Osteoblast (primary cell): ENCODE measurements around the gene TNIK. TPM values are rescaled to one million over a fixed set of nuclear protein-coding genes. Genes with fewer than 3 reads are reported as not detected.

Source experiments
- DNase-seq: peaks from one replicate; pipeline ENCODE4 v3.0.0; 2011; ENCODE audit warnings: low spot score, mixed read lengths; ENCODE audit not compliant: insufficient read length; ENCODE audit errors: missing footprints
- H2AFZ ChIP-seq: 2 replicates; pipeline ENCODE4 v1.6.0; 2011; ENCODE audit warnings: mild to moderate bottlenecking, low read length
- H3K27ac ChIP-seq: 2 replicates; pipeline ENCODE4 v1.5.1; 2011; ENCODE audit warnings: mild to moderate bottlenecking, low read depth, low read length, moderate library complexity
- H3K27me3 ChIP-seq: 2 replicates; pipeline ENCODE4 v1.6.0; 2012; ENCODE audit warnings: mild to moderate bottlenecking, control low read depth, inconsistent platforms, low read length, moderate library complexity; ENCODE audit not compliant: insufficient read depth
- H3K36me3 ChIP-seq: 2 replicates; pipeline ENCODE4 v1.5.1; 2011; ENCODE audit warnings: mild to moderate bottlenecking, low read length, control low read depth, moderate library complexity; ENCODE audit not compliant: insufficient read depth
- H3K4me1 ChIP-seq: 2 replicates; pipeline ENCODE4 v1.5.1; 2011; ENCODE audit warnings: mild to moderate bottlenecking, low read length, control low read depth, moderate library complexity; ENCODE audit not compliant: insufficient read depth
- H3K4me2 ChIP-seq: 2 replicates; pipeline ENCODE4 v1.6.0; 2011; ENCODE audit warnings: mild to moderate bottlenecking, low read length; ENCODE audit not compliant: insufficient read depth
- H3K4me3 ChIP-seq: fragments of 200-600 bp; sonication (generic); 3 replicates; pipeline ENCODE4 v1.5.1; 2012; ENCODE audit warnings: mild to moderate bottlenecking, low read length, inconsistent platforms; ENCODE audit not compliant: insufficient read depth
- H3K79me2 ChIP-seq: 2 replicates; pipeline ENCODE4 v1.6.0; 2012; ENCODE audit warnings: mild to moderate bottlenecking, low read length, control low read depth, inconsistent platforms; ENCODE audit not compliant: insufficient read depth
- H3K9me3 ChIP-seq: 2 replicates; pipeline ENCODE4 v1.5.1; 2011; ENCODE audit warnings: low read depth, low read length, control low read depth
- H4K20me1 ChIP-seq: 2 replicates; pipeline ENCODE4 v1.6.0; 2012; ENCODE audit warnings: mild to moderate bottlenecking, low read length, control low read depth; ENCODE audit not compliant: insufficient read depth
- CTCF ChIP-seq: IDR thresholded peaks from 2 replicates; pipeline ENCODE4 v1.5.1; 2011; ENCODE audit warnings: mild to moderate bottlenecking, low read depth, low read length, moderate library complexity; ENCODE audit errors: extremely low read depth
- total RNA-seq: library from RNA; depleted of rRNA; stranded (reverse); fragments of >200 nt; gene quantifications from 2 replicates; pipeline ENCODE4 v1.2.3, GENCODE V29; 2012

TNIK gene
- total RNA-seq, 1 donor: 7.6 TPM

- Histone ChIP-seq H4K20me1 (no peaks in the 10 kb centered on the region), H2AFZ (no peak overlapping the region), H3K4me2 (no peak overlapping the region), H3K27me3 (peaks cover 23% of the 10 kb centered on the region), H3K36me3 (no peaks in the 10 kb centered on the region), H3K4me3 (no peak overlapping the region), H3K79me2 (no peaks in the 10 kb centered on the region), H3K4me1 (no peaks in the 10 kb centered on the region), H3K27ac (no peak overlapping the region), H3K9me3 (no peaks in the 10 kb centered on the region)
- TF ChIP-seq CTCF: no peak
- DNase-seq: no peak
Measured at GRCh38 chr3:171432548-171432947, 27.7 kb downstream of the TNIK start.

- H3K36me3 ChIP-seq: no peaks in the 10 kb centered on the region
- no peaks in the 10 kb centered on the region for H3K79me2 ChIP-seq
- DNase-seq: no peak
- H3K27ac ChIP-seq: no peak overlapping the region
- no peaks in the 10 kb centered on the region for H3K4me1 ChIP-seq
- no peak overlapping the region for H3K4me2 ChIP-seq
- H3K27me3 ChIP-seq: peaks cover 23% of the 10 kb centered on the region
- TF ChIP-seq CTCF: no peak
- H3K9me3 ChIP-seq: no peaks in the 10 kb centered on the region
- no peak overlapping the region for H3K4me3 ChIP-seq
- no peak overlapping the region for H2AFZ ChIP-seq
- H4K20me1 ChIP-seq: no peaks in the 10 kb centered on the region
Measured at GRCh38 chr3:171431550-171431949, 28.7 kb downstream of the TNIK start.

GRCh38 chr3:171430530-171430929 is 29.7 kb downstream of the TNIK start:
- H3K27me3 ChIP-seq: peaks cover 19% of the 10 kb centered on the region
- H3K9me3 ChIP-seq: no peaks in the 10 kb centered on the region
- H3K79me2 ChIP-seq: no peaks in the 10 kb centered on the region
- no peak for DNase-seq
- no peak overlapping the region for H3K4me3 ChIP-seq
- H3K4me1 ChIP-seq: no peaks in the 10 kb centered on the region
- no peak for TF ChIP-seq CTCF
- H3K4me2 ChIP-seq: no peak overlapping the region
- H3K36me3 ChIP-seq: no peaks in the 10 kb centered on the region
- H3K27ac ChIP-seq: no peak overlapping the region
- no peaks in the 10 kb centered on the region for H4K20me1 ChIP-seq
- no peak overlapping the region for H2AFZ ChIP-seq

- Histone ChIP-seq H4K20me1 (no peaks in the 10 kb centered on the region), H3K27ac (no peak overlapping the region), H3K79me2 (no peaks in the 10 kb centered on the region), H2AFZ (no peak overlapping the region), H3K9me3 (no peaks in the 10 kb centered on the region), H3K4me3 (no peak overlapping the region), H3K4me2 (no peak overlapping the region), H3K4me1 (no peaks in the 10 kb centered on the region), H3K36me3 (no peaks in the 10 kb centered on the region), H3K27me3 (peaks cover 19% of the 10 kb centered on the region)
- DNase-seq: no peak
- TF ChIP-seq CTCF: no peak
Measured at GRCh38 chr3:171429635-171430034, 30.6 kb downstream of the TNIK start.
